K562 (cell line): Measurements from ENCODE around the gene SPAG7. TPM values are rescaled to one million over a fixed set of nuclear protein-coding genes. Genes with fewer than 3 reads are reported as not detected.

ENCODE experiments used
- ARID2 ChIP-seq: fragments of 450-650 bp; IDR thresholded peaks from 2 replicates; pipeline ENCODE4 v1.6.1; 2017; ENCODE audit warnings: antibody characterized with exemption, mild to moderate bottlenecking
- ETS1 ChIP-seq: conservative IDR thresholded peaks from 2 replicates; pipeline ENCODE4 v1.6.1; 2011; ENCODE audit warnings: low read depth, mild to moderate bottlenecking, low read length; ENCODE audit not compliant: control insufficient read depth
- ETV5 ChIP-seq: sonication (generic); formaldehyde crosslinking; IDR thresholded peaks from 2 replicates; pipeline ENCODE4 v1.4.0; 2020; ENCODE audit warnings: low read depth, mild to moderate bottlenecking, missing genetic modification reagents
- PHF8 ChIP-seq: fragments of 200-600 bp; sonication (generic); IDR thresholded peaks from 2 replicates; pipeline ENCODE4 v1.6.1; 2012; ENCODE audit warnings: mixed run types, mild to moderate bottlenecking, inconsistent platforms, low read length, moderate library complexity, borderline replicate concordance
- RCOR1 ChIP-seq, 2 experiments: IDR thresholded peaks; 2 replicates each; pipeline ENCODE4 v1.6.1; 2012; ENCODE audit warnings: low read depth in 2 of 2, low read length in 2 of 2, borderline replicate concordance in 1 of 2, improper control_type of control experiment in 1 of 2
- SRF ChIP-seq, 2 experiments: fragments of 250-450, 450-650 bp in 1 of 2; sonication (Bioruptor Pico) in 1 of 2; sonication (generic) in 1 of 2; formaldehyde crosslinking; IDR thresholded peaks; 2 replicates each; pipeline versions ENCODE4 v1.5.0 to v1.5.1; 2020 to 2022; ENCODE audit warnings: mild to moderate bottlenecking in 1 of 2, missing genetic modification reagents in 1 of 2
- ZBTB11 ChIP-seq, 3 experiments: fragments of 200-800 bp in 1 of 3; fragments of 250-450 bp in 1 of 3; fragments of 450-650 bp in 1 of 3; sonication (Bioruptor Pico) in 1 of 3; sonication (Bioruptor generic) in 1 of 3; formaldehyde crosslinking in 1 of 3; IDR thresholded peaks; 2 replicates each; pipeline versions ENCODE4 v1.6.1 to v1.8.0; 2016 to 2022; ENCODE audit warnings: mild to moderate bottlenecking in 2 of 3, missing genetic modification characterization in 2 of 3, missing compliant biosample characterization in 1 of 3, moderate library complexity in 1 of 3
- ZBTB40 ChIP-seq, 2 experiments: fragments of 450-650 bp in 1 of 2; sonication (generic) in 1 of 2; formaldehyde crosslinking in 1 of 2; IDR thresholded peaks; 2 replicates each; pipeline versions ENCODE4 v1.7.1 to v1.9.0; 2016 to 2022; ENCODE audit warnings: inconsistent platforms in 1 of 2, mild to moderate bottlenecking in 1 of 2, missing genetic modification reagents in 1 of 2
- polyA plus RNA-seq, 8 experiments: library from polyadenylated mRNA; depleted of rRNA in 4 of 8; stranded (reverse) in 5 of 8; unstranded in 3 of 8; fragments of >200 nt; fragmentation: Nextera tagmentation in 2 of 8; fragmentation: Illumina TruSeq in 1 of 8; extraction: Ambion mirVana in 2 of 8; extraction: Trizol in 1 of 8; gene quantifications; 2 replicates each; pipeline versions ENCODE4 v1.2.1 to v1.2.3, GENCODE V29; 2011 to 2014; ENCODE audit warnings: inconsistent platforms in 1 of 8, missing spikeins in 1 of 8
- total RNA-seq, 7 experiments: library from RNA; depleted of rRNA in 6 of 7; stranded (reverse); fragments of >200 nt in 6 of 7; fragmentation: Illumina TruSeq in 2 of 7; extraction: Trizol in 2 of 7; gene quantifications; 2 replicates each; pipeline versions ENCODE4 v1.2.1 to v1.2.3, GENCODE V29; 2011 to 2021; ENCODE audit warnings: low replicate concordance in 1 of 7

SPAG7 gene
- total and polyA plus RNA-seq, 9 of the 15 experiments (the other 6 are each of a cell fraction or from before 2014, with no cell fraction given): 5.6 to 53.5 (median 36.3) TPM

- TF ChIP-seq ZBTB40 (IDR thresholded peaks at IDR 0.05) (peak; percentile 74; the same call in 1 of the 2 replicates), ZBTB40 (CRISPR knock-in tag; IDR thresholded peaks at IDR 0.05) (no peak), ETV5 (CRISPR knock-in tag) (peak; percentile 68; the same call in 1 of the 2 replicates), SRF (CRISPR knock-in tag; IDR thresholded peaks at IDR 0.05) (peak in 1 of 2 experiments; percentile 85; a peak in 2 of 4 replicates), ZBTB11 (CRISPR knock-in tag; IDR thresholded peaks at IDR 0.05) (peak in 1 of 3 experiments; percentile 63; a peak in 1 of 6 replicates), ETS1 (peak; percentile 64), PHF8 (peak; percentile 68; the same call in 1 of the 2 replicates), ARID2 (peak; percentile 39; the same call in 1 of the 2 replicates), RCOR1 (IDR thresholded peaks at IDR 0.05; ENCODE audit: borderline replicate concordance in 1 of 2, low read depth in 2 of 2, low read length in 2 of 2) (peak in 1 of 2 experiments; percentile 35; a peak in 1 of 4 replicates)
Observed at GRCh38 chr17:4986951-4987766, 19.5 kb upstream of the SPAG7 start, which contains the start of gene CAMTA2 (continued).
